NCI-H526 (cell line): Measurements from ENCODE around the gene MAP3K8.

ENCODE experiments used
- DNase-seq, 2 experiments: peaks; one replicate each; lab custom pipeline; 2025; lab: John Stamatoyannopoulos, UW

Gene MAP3K8

GRCh38 chr10:30433730-30434272 is at the start of gene MAP3K8:
Gene MAP3K8, plus strand, starts transcription at chr10:30434184. Its CDS starts 4,755 bp downstream, at chr10:30438939.
- DNase-seq, result peak in 1 of 2 experiments; percentile 60

- peak in 1 of 2 experiments; percentile 8 for DNase-seq
Measured at GRCh38 chr10:30384701-30385201, 49.2 kb upstream of the MAP3K8 start.

- no peak for DNase-seq
Measured at GRCh38 chr10:30386801-30387588, 47.0 kb upstream of the MAP3K8 start.

GRCh38 chr10:30387646-30388243 is 46.2 kb upstream of the MAP3K8 start:
- DNase-seq, result no peak

- DNase-seq, result no peak
Measured at GRCh38 chr10:30389543-30389942, 44.4 kb upstream of the MAP3K8 start.

- no peak for DNase-seq
Measured at GRCh38 chr10:30390207-30390606, 43.8 kb upstream of the MAP3K8 start.

- DNase-seq, result no peak
Measured at GRCh38 chr10:30391266-30391665, 42.7 kb upstream of the MAP3K8 start.

- DNase-seq, result peak; percentile 41 to 74
Measured at GRCh38 chr10:30392564-30392990, 41.4 kb upstream of the MAP3K8 start.

GRCh38 chr10:30396293-30396692 is 37.7 kb upstream of the MAP3K8 start:
- DNase-seq, result no peak

GRCh38 chr10:30396698-30397097 is 37.3 kb upstream of the MAP3K8 start:
- no peak for DNase-seq

- no peak for DNase-seq
Measured at GRCh38 chr10:30398193-30398592, 35.8 kb upstream of the MAP3K8 start.

GRCh38 chr10:30398788-30399187 is 35.2 kb upstream of the MAP3K8 start:
- DNase-seq, result no peak

GRCh38 chr10:30403494-30403893 is 30.5 kb upstream of the MAP3K8 start:
- DNase-seq, result no peak

- no peak for DNase-seq
Measured at GRCh38 chr10:30404540-30404939, 29.4 kb upstream of the MAP3K8 start.

- DNase-seq, result no peak
Measured at GRCh38 chr10:30411263-30411662, 22.7 kb upstream of the MAP3K8 start.

- no peak for DNase-seq
Measured at GRCh38 chr10:30412901-30413300, 21.1 kb upstream of the MAP3K8 start.

GRCh38 chr10:30413996-30414576 is 19.9 kb upstream of the MAP3K8 start:
- peak in 1 of 2 experiments; percentile 26 for DNase-seq

GRCh38 chr10:30415593-30415992 is 18.4 kb upstream of the MAP3K8 start:
- DNase-seq, result no peak

GRCh38 chr10:30417301-30417700 is 16.7 kb upstream of the MAP3K8 start:
- no peak for DNase-seq

- no peak for DNase-seq
Measured at GRCh38 chr10:30420266-30420665, 13.7 kb upstream of the MAP3K8 start.

- no peak for DNase-seq
Measured at GRCh38 chr10:30420766-30421165, 13.2 kb upstream of the MAP3K8 start.

- no peak for DNase-seq
Measured at GRCh38 chr10:30422151-30422695, 11.8 kb upstream of the MAP3K8 start.
